HK-2 (cell line): ENCODE data around the gene RAB44.

Source experiments
- DNase-seq: peaks from one replicate; pipeline ENCODE4 v3.0.0-alpha.2; 2018; ENCODE audit not compliant: unreplicated experiment

Gene RAB44

DNA sequence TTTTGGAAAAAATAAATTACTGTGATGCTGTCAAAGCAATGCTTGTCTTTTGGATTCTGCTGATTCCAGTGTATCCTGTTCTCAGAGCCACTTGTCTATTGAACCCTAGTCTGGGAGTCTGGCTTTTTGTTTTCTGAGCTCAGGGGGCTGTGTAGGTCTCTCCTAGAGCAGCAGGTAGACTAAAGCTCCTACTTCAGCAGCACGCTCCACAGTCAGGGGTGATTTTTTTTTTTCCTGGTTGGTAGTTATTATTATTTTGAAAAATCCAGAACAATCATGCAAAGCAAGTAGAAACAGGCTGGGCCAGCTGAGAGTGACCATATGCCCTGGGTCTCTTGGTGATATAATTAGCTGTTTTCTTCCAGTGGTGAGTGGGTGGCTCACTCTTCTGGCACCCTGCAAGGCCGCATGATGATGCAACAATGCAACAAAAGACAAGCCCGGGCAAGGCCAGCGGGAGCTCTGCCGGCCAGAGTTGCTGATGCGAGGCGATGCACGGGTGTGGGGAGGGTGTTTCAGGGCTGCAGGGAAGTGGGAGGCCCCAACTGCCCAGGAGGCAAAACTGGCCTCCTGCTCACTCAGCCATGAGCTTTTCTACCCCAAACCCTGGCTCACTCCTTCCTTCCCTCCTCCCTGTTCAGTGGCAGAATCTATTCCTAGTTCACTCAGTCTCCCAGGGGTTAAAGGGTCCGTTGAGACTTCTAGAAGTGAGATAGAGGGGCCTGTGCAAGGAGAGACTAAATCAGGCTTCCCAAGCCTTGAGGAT is 30.6 kb upstream of the RAB44 start:
- DNase-seq = peak; percentile 91

DNA sequence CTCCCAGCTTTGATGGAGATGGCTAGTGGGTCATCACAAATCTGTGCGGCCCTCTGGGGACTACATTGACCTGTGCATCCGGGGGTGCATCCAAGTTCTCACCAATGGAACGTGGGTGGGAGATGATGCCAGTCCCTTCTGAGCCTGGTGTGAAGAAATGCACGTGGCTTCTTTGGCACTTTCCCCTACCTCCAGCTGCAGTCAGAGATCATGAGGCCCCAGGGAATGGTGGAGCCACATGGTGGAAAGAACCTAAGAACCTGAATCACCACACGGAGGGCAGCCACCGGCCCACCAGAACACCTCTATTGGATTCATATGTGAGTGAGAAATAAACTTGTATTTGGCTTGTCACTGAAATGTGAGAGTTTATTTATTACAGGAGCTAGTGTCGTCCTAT is 29.0 kb upstream of the RAB44 start:
- DNase-seq = no peak

DNA sequence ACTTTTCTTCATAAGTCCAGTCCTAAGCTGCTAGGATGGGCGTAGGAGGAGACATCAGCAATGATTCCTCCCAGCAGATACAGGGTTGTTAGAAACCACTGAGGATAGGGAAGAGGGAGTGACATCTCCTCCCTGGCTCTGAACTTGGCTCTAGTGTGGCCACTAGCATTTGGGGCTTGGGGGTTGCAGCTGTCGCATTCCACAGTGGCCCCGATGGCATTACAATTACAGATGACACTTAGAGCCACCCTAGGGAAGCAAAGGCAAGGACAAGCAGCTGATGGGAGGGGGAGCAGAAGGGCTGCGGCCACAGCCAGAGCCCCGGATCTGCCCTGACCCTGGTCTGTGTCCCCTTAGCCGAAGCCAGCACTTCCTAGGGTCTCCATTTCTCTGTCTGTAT is 28.6 kb upstream of the RAB44 start:
- no peak for DNase-seq

DNA sequence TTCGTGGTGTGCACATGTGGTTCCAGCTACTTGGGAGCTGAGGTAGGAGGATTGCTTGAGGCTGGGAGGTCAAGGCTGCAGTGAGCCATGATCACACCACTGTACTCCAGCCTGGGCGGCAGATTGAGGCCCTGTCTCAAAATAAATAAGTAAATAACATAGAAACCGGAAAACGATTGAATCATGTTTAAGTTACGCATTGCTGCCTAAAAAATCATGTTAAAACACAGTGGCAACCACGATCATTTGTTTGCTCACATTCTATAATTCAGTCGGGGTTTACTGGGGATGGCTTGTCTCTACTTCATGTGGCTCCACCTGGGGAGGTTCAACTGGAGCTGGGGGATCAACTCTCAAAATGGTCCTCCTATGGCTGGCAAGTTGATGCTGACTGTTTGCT is 27.4 kb upstream of the RAB44 start:
- DNase-seq = no peak

DNA sequence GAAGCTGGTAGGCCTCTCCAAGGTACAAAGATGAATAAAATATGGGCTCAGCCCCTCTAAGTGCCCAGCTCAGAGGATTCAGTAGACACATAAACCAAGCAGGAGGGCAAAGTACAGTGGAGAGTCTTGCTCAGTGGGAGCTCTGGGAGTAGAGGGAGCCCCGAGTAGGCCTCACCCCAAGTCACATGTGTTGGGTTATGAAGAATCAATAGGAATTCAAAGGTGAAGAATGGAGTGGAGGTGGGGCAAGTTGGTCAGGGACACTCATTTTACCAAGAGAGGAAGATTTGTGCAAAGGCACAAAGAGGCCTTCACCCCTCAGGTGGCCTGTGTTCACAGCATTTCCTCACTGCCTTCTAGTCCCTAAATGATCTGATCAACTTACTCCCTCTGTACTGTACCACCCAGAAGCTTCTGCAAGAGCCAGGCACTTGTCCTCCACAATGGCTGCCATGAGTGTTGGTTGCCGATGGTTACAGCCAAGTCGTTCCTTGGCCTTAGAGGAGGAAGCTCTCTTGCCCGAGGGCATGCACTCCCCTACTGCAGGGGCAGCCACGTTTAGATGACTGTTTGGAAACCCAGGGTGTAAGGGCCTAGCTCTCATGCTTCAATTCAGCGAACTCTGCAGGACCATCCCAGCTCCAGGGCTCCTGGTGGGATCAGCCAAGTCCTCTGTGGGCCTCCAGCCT is 25.8 kb upstream of the RAB44 start:
- DNase-seq = no peak

DNA sequence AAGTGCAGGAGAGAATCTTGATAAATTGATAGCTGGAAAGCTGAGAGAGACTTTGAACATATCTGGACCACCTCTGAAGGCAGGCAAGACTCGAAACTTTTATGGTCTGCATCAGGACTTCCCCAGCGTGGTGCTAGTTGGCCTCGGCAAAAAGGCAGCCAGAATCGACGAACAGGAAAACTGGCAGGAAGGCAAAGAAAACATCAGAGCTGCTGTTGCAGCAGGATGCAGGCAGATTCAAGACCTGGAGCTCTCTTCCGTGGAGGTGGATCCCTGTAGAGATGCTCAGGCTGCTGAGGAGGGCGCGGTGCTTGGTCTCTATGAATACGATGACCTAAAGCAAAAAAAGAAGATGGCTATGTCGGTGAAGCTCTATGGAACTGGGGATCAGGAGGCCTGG is 23.7 kb upstream of the RAB44 start:
- DNase-seq = no peak

DNA sequence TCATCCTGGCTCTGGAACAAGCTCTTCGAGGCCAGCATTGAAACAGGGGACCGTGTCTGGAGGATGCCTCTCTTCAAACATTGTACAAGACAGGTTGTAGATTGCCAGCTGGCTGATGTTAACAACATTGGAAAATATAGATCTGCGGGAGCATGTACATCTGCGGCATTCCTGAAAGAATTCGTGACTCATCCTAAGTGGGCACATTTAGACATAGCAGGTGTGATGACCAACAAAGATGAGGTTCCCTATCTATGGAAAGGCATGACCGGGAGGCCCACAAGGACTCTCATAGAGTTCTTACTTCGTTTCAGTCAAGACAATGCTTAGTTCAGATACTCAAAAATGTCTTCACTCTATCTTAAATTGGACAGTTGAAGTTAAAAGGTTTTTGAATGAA is 22.7 kb upstream of the RAB44 start:
- DNase-seq = no peak

DNA sequence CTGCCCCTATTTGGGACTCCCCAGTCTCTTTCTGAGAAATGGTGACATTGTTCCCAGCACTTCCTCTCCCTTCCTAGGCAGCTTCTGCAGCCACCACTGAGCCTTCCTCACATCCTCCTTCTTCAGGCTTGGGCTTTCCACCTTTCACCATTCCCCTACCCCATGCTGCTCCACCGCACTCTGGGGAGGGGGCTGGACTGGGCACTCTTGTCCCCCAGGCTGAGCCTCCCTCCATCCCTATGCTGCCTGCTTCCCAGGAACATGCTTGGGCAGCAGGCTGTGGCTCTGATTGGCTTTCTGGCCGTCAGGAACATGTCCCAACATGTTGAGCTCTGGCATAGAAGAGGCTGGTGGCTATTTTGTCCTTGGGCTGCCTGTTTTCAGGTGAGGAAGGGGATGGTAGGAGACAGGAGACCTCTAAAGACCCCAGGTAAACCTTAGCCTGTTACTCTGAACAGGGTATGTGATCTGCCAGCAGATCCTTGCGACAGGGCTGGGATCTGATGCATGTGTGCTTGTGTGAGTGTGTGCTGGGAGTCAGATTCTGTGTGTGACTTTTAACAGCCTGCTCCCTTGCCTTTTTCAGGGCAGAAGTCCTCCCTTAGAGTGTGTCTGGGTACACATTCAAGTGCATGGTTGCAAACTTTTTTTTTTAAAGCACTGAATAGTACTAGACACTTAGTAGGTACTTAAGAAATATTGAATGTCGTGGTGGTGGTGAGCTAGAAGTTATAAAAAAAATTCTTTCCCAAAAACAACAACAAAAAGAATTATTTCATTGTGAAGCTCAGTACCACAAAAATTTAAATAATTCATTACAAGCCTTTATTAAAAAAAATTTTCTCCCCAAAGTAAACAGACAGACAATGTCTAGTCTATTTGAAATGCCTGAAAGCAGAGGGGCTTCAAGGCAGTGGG is 21.2 kb upstream of the RAB44 start:
- DNase-seq = no peak

DNA sequence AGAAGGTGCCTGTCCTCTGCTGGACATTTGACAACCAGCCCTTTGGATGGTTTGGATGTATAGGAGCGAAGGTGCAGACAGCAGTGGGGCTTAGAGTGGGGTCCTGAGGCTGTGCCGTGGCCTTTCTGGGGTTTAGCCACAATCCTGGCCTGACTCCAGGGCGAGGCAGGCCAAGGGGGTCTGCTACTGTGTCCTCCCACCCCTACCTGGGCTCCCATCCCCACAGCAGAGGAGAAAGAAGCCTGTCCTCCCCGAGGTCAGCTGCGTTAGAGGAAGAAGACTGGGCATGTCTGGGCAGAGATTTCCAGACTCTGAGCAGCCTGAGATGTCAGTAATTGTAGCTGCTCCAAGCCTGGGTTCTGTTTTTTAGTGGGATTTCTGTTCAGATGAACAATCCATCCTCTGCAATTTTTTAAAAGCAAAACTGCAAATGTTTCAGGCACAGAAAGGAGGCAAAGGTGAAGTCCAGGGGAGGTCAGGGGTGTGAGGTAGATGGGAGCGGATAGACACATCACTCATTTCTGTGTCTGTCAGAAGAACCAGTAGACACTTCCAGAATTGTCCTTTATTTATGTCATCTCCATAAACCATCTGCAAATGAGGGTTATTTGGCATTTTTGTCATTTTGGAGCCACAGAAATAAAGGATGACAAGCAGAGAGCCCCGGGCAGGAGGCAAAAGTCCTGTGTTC is 20.4 kb upstream of the RAB44 start:
- no peak for DNase-seq

DNA sequence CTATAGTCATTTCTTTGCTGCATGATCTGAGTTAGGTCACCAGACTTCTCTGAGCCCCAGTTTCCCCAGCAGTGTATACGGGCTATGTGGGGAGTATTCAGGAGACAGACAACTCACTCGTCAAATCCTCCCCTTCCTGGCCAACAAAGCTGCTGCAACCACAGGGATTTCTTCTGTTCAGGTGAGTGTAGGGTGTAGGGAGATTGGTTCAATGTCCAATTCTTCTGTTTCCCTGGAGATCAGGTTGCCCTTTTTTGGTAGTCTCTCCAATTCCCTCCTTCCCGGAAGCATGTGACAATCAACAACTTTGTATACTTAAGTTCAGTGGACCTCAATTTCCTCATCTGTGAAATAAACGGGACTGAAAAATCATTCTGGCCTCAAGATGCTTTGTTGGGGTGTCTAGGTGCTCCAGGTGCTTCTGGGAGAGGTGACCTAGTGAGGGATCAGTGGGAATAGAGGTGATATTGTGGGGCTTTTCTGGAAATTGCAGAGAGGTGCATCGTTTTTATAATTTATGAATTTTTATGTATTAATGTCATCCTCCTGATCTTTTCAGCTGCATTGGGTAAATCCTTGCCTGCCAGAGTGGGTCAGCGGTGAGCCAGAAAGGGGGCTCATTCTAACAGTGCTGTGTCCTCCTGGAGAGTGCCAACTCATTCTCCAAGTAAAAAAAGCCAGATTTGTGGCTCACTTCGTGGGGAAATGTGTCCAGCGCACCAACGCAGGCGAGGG is 19.7 kb upstream of the RAB44 start:
- DNase-seq = no peak

DNA sequence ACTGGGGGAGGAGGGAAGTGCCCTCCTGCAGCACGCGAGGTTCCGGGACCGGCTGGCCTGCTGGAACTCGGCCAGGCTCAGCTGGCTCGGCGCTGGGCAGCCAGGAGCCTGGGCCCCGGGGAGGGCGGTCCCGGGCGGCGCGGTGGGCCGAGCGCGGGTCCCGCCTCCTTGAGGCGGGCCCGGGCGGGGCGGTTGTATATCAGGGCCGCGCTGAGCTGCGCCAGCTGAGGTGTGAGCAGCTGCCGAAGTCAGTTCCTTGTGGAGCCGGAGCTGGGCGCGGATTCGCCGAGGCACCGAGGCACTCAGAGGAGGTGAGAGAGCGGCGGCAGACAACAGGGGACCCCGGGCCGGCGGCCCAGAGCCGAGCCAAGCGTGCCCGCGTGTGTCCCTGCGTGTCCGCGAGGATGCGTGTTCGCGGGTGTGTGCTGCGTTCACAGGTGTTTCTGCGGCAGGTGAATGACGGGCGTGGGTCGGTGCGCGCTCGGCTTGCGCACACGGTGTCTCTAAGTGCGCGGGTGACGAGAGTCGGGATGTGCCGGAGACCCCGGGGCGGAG is 19.1 kb upstream of the RAB44 start, which contains the start of gene CDKN1A:
TSS of gene CDKN1A (plus strand) at position 227 of the 555 bp plus-strand sequence. CDS start 5,388 bp downstream, outside the sequence.
- peak; percentile 92 for DNase-seq

DNA sequence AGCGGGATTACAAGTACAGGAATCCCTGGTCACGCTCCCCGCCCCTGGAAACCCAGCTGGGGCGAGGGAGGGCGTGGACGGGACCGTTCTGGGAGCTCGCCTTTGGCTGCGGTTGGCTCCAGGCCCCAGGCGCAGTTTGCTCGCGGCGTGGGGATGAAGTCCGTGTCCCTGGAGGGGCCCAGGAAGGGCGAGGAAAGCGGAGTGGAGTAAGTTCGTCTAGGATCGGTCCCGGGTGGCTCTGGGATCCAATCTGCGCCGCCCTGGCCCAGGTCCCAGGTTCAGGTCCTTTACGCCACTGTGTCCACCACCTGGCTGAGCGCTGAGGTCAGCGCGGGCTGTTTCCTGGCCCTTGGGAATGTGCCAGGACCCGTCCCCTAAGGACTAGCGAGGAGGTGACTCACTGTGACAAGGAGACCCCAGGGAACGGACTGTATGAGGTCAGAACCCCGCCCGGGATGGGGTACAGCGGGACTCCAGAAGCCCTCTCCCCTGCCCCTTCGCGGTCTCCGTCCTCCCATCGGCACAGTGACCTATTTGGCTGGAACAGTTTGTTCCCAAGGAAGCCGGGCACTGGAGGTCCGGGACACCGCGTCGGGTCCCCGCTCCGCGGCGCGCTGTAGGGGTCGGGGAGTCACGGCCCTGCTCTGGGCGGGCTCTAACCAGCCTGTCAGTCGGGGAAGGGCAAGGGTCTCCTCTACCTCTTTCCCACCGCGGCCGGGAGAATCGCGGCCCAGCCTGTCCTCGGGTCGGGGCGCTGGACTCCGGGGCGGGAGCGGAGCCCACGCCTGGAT is 18.4 kb upstream of the RAB44 start:
- peak; percentile 69 for DNase-seq

DNA sequence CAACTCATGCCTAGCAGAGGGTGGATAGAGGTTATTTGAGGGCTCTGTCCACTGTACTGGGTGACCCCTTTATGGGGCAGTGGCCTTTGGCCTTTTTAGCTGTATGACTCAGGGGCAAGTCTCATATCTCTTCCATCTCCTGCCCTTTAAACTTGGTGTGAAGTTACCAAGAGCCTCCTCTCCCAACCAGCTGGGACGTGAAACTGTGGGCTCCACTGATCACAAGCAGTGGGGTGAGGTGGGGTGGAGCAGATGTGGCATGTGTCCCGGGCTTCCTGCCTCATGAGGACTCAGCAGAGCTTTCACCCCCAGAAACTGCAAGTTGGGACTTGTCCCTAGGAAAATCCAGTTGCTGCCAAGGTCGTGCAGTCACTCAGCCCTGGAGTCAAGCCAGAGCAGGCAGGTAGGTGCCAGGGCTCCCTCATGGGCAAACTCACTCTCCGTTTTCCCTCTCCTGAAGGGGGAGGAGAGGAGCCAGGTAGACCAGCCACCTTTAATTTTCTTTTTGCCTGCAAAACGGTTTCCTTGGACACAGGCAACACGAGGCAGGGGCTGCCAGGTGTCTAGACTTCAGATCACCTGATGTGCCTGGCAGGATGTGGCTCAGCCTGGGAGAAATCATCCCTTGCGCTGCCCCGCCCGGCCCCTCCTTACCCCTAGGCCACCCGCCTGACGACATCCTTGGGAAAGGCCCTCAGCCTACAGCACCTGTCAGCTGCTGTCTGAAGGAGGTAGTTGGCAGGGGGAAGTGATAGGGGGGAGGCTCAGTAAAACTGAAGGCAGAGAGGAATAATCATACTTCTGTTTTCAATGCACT is 15.1 kb upstream of the RAB44 start:
- no peak for DNase-seq

DNA sequence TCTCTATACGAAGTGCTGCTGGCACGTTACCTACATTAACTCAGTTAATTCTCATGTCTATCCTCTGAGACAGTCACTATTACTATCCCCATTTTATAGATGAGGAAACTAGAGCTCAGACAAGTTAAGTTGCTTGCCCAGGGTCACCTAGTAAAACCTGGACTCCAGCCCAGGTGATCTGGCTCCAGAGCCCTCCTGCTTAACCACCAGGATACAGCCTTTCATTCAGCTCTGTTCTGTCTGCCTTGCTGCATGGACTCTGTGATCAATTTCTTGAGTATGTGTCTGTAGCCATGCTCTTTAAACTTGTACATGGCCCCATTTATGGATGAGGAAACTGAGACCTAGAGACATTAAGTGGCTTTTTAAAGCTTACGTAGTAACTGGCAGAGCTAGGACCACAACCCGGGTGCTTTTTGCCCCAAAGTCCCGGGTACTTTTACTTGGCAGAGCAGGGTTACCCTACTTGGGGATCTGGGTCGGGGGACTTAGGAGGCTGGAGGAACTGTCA is 14.4 kb upstream of the RAB44 start:
- no peak for DNase-seq

DNA sequence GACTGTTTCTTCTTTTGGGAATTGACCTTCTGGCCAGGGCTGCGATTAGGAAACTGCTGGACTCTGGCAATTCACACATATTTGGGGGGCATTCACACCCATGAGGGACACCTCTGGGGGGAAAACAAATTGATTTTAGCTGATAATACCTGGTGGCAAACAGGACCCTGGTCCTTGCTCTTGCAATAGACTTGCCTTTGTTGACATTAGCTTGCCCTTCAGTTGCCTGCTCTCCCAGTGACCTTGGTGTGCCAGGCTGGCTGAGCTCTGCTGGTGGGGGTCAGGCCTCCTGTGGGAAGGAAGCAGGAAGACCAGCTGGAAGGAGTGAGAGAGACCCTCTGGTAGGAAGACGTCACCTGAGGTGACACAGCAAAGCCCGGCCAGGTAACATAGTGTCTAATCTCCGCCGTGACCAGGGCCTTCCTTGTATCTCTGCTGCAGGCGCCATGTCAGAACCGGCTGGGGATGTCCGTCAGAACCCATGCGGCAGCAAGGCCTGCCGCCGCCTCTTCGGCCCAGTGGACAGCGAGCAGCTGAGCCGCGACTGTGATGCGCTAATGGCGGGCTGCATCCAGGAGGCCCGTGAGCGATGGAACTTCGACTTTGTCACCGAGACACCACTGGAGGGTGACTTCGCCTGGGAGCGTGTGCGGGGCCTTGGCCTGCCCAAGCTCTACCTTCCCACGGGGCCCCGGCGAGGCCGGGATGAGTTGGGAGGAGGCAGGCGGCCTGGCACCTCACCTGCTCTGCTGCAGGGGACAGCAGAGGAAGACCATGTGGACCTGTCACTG is 13.8 kb upstream of the RAB44 start:
- DNase-seq = no peak

DNA sequence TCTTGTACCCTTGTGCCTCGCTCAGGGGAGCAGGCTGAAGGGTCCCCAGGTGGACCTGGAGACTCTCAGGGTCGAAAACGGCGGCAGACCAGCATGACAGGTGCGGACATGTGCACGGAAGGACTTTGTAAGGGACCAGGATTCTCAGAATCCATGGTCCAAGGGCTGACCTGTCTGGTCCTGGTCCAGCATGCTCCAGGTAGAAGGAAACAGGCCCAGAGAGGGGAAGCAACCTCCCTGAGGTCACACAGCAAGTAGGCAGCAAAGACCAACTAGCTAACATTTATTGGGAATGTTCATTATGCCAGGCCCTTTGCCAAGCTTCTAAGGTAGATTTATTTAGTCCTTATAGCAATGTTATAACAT is 13.2 kb upstream of the RAB44 start:
- no peak for DNase-seq

DNA sequence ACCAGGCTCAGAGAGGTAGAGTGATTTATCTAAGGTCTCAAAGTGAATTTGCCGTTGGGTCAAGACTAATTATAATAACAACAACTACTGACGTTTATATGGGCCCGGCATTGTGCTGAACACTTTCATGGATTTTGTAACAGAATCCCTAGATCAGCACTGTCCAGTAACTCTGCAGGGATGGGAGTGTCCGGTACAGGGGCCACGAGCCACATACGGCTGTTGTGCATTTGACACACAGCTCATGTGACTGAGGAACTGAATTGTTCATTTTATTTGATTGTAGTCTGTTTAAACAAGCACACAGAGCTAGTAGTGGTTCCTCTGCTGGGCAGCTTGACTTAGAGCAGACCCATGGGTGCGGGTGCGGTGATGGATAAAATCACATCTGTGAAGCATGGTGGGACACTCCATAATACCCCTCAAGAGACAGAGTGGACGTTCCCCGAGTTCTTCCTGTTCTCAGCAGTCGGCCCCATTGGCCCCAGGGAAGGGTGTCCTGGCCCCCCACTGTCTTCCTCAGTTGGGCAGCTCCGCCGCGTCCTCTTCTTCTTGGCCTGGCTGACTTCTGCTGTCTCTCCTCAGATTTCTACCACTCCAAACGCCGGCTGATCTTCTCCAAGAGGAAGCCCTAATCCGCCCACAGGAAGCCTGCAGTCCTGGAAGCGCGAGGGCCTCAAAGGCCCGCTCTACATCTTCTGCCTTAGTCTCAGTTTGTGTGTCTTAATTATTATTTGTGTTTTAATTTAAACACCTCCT is 12.3 kb upstream of the RAB44 start:
- no peak for DNase-seq
